H9 (cell line): ENCODE results near the gene GJD4. TPM values are rescaled to one million over a fixed set of nuclear protein-coding genes. Genes with fewer than 3 reads are reported as not detected.

Experiments
- DNase-seq: peaks from one replicate; pipeline ENCODE4 v3.0.0-alpha.2; 2017
- H2AFZ ChIP-seq: one replicate; pipeline ENCODE4 v1.6.1; 2013; ENCODE audit warnings: mild to moderate bottlenecking, low read length, control low read depth, moderate library complexity
- H2AK5ac ChIP-seq: 2 replicates; pipeline ENCODE4 v1.6.1; 2013; ENCODE audit warnings: low read length, control low read depth, mixed read lengths; ENCODE audit not compliant: insufficient read length
- H2BK120ac ChIP-seq: one replicate; pipeline ENCODE4 v1.6.1; 2013; ENCODE audit warnings: low read depth, mild to moderate bottlenecking, low read length, control low read depth, inconsistent platforms; ENCODE audit not compliant: poor library complexity, severe bottlenecking
- H2BK12ac ChIP-seq: 2 replicates; pipeline ENCODE4 v1.6.1; 2013; ENCODE audit warnings: low read length, control low read depth, mixed read lengths, low read depth; ENCODE audit not compliant: insufficient read length
- H2BK15ac ChIP-seq: 2 replicates; pipeline ENCODE4 v1.6.1; 2013; ENCODE audit warnings: low read depth, low read length, control low read depth
- H2BK20ac ChIP-seq: one replicate; pipeline ENCODE4 v1.6.1; 2013; ENCODE audit warnings: low read depth, mild to moderate bottlenecking, low read length, control low read depth, inconsistent platforms; ENCODE audit not compliant: poor library complexity, severe bottlenecking
- H2BK5ac ChIP-seq: 2 replicates; pipeline ENCODE4 v1.6.1; 2013; ENCODE audit warnings: low read length, control low read depth, mixed read lengths; ENCODE audit not compliant: insufficient read length
- H3K14ac ChIP-seq: 2 replicates; pipeline ENCODE4 v1.6.1; 2013; ENCODE audit warnings: low read length, control low read depth; ENCODE audit not compliant: insufficient read depth
- H3K18ac ChIP-seq: 2 replicates; pipeline ENCODE4 v1.6.1; 2013; ENCODE audit warnings: low read depth, mild to moderate bottlenecking, mixed read lengths, low read length, control low read depth; ENCODE audit not compliant: insufficient read length
- H3K23ac ChIP-seq: 2 replicates; pipeline ENCODE4 v1.6.1; 2013; ENCODE audit warnings: low read length, control low read depth, mixed read lengths, low read depth; ENCODE audit not compliant: insufficient read length
- H3K23me2 ChIP-seq: 2 replicates; pipeline ENCODE4 v1.6.1; 2013; ENCODE audit warnings: low read depth, mild to moderate bottlenecking, mixed read lengths, low read length, control low read depth; ENCODE audit not compliant: insufficient read length, poor library complexity, severe bottlenecking
- H3K27ac ChIP-seq: 2 replicates; pipeline ENCODE4 v1.5.1; 2013; ENCODE audit warnings: low read length, control low read depth, mixed read lengths, low read depth; ENCODE audit not compliant: insufficient read length
- H3K27me3 ChIP-seq: 2 replicates; pipeline ENCODE4 v1.6.1; 2013; ENCODE audit warnings: low read length, control low read depth, inconsistent platforms; ENCODE audit not compliant: insufficient read depth
- H3K4ac ChIP-seq: 2 replicates; pipeline ENCODE4 v1.6.1; 2013; ENCODE audit warnings: low read depth, mild to moderate bottlenecking, control low read depth, inconsistent platforms, low read length, moderate library complexity
- H3K4me1 ChIP-seq: 2 replicates; pipeline ENCODE4 v1.6.1; 2013; ENCODE audit warnings: low read length, control low read depth, inconsistent platforms; ENCODE audit not compliant: insufficient read depth
- H3K4me2 ChIP-seq: 2 replicates; pipeline ENCODE4 v1.6.1; 2013; ENCODE audit warnings: low read length, control low read depth, mixed read lengths; ENCODE audit not compliant: insufficient read length, insufficient read depth
- H3K56ac ChIP-seq: 2 replicates; pipeline ENCODE4 v1.6.1; 2013; ENCODE audit warnings: low read depth, mild to moderate bottlenecking, mixed read lengths, low read length, control low read depth; ENCODE audit not compliant: insufficient read length
- H3K79me1 ChIP-seq: 2 replicates; pipeline ENCODE4 v1.6.1; 2013; ENCODE audit warnings: low read depth, mild to moderate bottlenecking, moderate library complexity, low read length, control low read depth, inconsistent platforms; ENCODE audit not compliant: insufficient read depth, poor library complexity, severe bottlenecking
- H3K79me2 ChIP-seq: 2 replicates; pipeline ENCODE4 v1.6.1; 2013; ENCODE audit warnings: low read length, control low read depth, inconsistent platforms; ENCODE audit not compliant: insufficient read depth
- H3K9ac ChIP-seq: 2 replicates; pipeline ENCODE4 v1.6.1; 2013; ENCODE audit warnings: low read length, control low read depth, mixed read lengths; ENCODE audit not compliant: insufficient read length; ENCODE audit errors: extremely low read depth
- H3K9me3 ChIP-seq: one replicate; pipeline ENCODE4 v1.6.1; 2013; ENCODE audit warnings: low read depth, low read length, inconsistent platforms; ENCODE audit not compliant: control insufficient read depth
- H3T11ph ChIP-seq: one replicate; pipeline ENCODE4 v1.6.1; 2013; ENCODE audit warnings: mild to moderate bottlenecking, low read length, control low read depth, inconsistent platforms
- H4K20me1 ChIP-seq: one replicate; pipeline ENCODE4 v1.6.1; 2013; ENCODE audit not compliant: control insufficient read depth, insufficient read length, insufficient read depth
- H4K5ac ChIP-seq: 2 replicates; pipeline ENCODE4 v1.6.1; 2013; ENCODE audit warnings: low read depth, mild to moderate bottlenecking, mixed read lengths, low read length, control low read depth; ENCODE audit not compliant: insufficient read length
- H4K8ac ChIP-seq: replicated peaks from 2 replicates; pipeline ENCODE4 v1.6.1; 2013; ENCODE audit warnings: low read length, control low read depth, mixed read lengths, low read depth; ENCODE audit not compliant: insufficient read length
- H4K91ac ChIP-seq: 2 replicates; pipeline ENCODE4 v1.6.1; 2013; ENCODE audit warnings: low read depth, mild to moderate bottlenecking, moderate library complexity, mixed read lengths, low read length, control low read depth; ENCODE audit not compliant: insufficient read length
- H3K27ac Mint-ChIP-seq, 3 experiments: 2 replicates in 2 of 3; 3 replicates in 1 of 3; pipeline ENCODE4 v1.8.0; 2020 to 2021; ENCODE audit warnings: mixed read lengths in 3 of 3, mild to moderate bottlenecking in 1 of 3, moderate library complexity in 1 of 3
- H3K27me3 Mint-ChIP-seq: 2 replicates; pipeline ENCODE4 v1.8.0; 2021; ENCODE audit warnings: low read depth, mild to moderate bottlenecking, moderate library complexity, mixed read lengths
- H3K36me3 Mint-ChIP-seq, 3 experiments: 2 replicates in 2 of 3; 3 replicates in 1 of 3; pipeline ENCODE4 v1.8.0; 2020 to 2021; ENCODE audit warnings: low read depth in 3 of 3, mixed read lengths in 3 of 3; ENCODE audit not compliant: insufficient read depth in 1 of 3
- H3K4me1 Mint-ChIP-seq, 2 experiments: 2 replicates each; pipeline ENCODE4 v1.8.0; 2020; ENCODE audit warnings: mixed read lengths in 2 of 2
- H3K4me3 Mint-ChIP-seq, 2 experiments: 2 replicates in 1 of 2; 3 replicates in 1 of 2; pipeline ENCODE4 v1.8.0; 2020 to 2021; ENCODE audit warnings: mild to moderate bottlenecking in 2 of 2, mixed read lengths in 2 of 2, moderate library complexity in 1 of 2
- H3K9me3 Mint-ChIP-seq, 2 experiments: 2 replicates in 1 of 2; 3 replicates in 1 of 2; pipeline ENCODE4 v1.8.0; 2020; ENCODE audit warnings: mild to moderate bottlenecking in 2 of 2, mixed read lengths in 2 of 2, moderate library complexity in 1 of 2
- CTCF ChIP-seq: fragments of 200-600 bp; sonication (generic); conservative IDR thresholded peaks from 3 replicates; pipeline ENCODE4 v1.8.0; 2021; ENCODE audit warnings: antibody characterized with exemption, mild to moderate bottlenecking
- WGBS: extraction: QIAGEN DNeasy Blood & Tissue Kit; methylation state at CpG from one replicate; pipeline ENCODE4 v1.1.7; 2013; ENCODE audit warnings: missing lambda C conversion rate, low lambda C conversion rate, mixed read lengths; ENCODE audit not compliant: insufficient read length; ENCODE audit errors: extremely low coverage; 5-methylcytosine and 5-hydroxymethylcytosine counted together
- total RNA-seq: library from RNA; stranded (reverse); gene quantifications from 2 replicates; pipeline ENCODE4 v1.2.1, GENCODE V29; 2021

The GJD4 gene
- total RNA-seq, 1 experiment from 2014 or later: not detected

GRCh38 chr10:35559416-35559815 lies 45.7 kb upstream of the GJD4 start:
- no peaks in the 10 kb centered on the region for H3K9me3 ChIP-seq
- H3K4me2 ChIP-seq: no peak overlapping the region
- Mint-ChIP-seq H3K27ac (peak overlapping the region in 1 of 3 experiments; percentile 38; a peak in 1 of 7 replicates), H3K9me3 (no peaks in the 10 kb centered on the region), H3K4me3 (no peak overlapping the region), H3K27me3 (no peaks in the 10 kb centered on the region), H3K4me1 (peaks cover 4 to 6% of the 10 kb centered on the region in 2 experiments; a peak in 3 of 4 replicates), H3K36me3 (peaks cover 1 to 4% (median 2%) of the 10 kb centered on the region in 3 experiments; a peak in 6 of 7 replicates)
- no peak overlapping the region for H4K8ac ChIP-seq
- no peak overlapping the region for H2BK15ac ChIP-seq
- H3T11ph ChIP-seq: no peak overlapping the region
- TF ChIP-seq CTCF: no peak
- no peak overlapping the region for H2BK12ac ChIP-seq
- no peak overlapping the region for H3K23ac ChIP-seq
- H3K9ac ChIP-seq: no peak overlapping the region
- no peak overlapping the region for H2AK5ac ChIP-seq
- no CpG with 5 or more reads among the region's 5 CpGs for WGBS
- H4K20me1 ChIP-seq: no peaks in the 10 kb centered on the region
- no peak for DNase-seq
- H3K27me3 ChIP-seq: no peaks in the 10 kb centered on the region
- no peaks in the 10 kb centered on the region for H3K79me2 ChIP-seq
- H4K91ac ChIP-seq: no peak overlapping the region
- no peaks in the 10 kb centered on the region for H3K4me1 ChIP-seq
- H3K14ac ChIP-seq: no peak overlapping the region
- H2BK120ac ChIP-seq: no peak overlapping the region
- H3K23me2 ChIP-seq: no peaks in the 10 kb centered on the region
- H2BK20ac ChIP-seq: no peak overlapping the region
- H2AFZ ChIP-seq: no peak overlapping the region
- no peak overlapping the region for H4K5ac ChIP-seq
- no peak overlapping the region for H2BK5ac ChIP-seq
- no peak overlapping the region for H3K27ac ChIP-seq
- H3K79me1 ChIP-seq: no peaks in the 10 kb centered on the region
- H3K4ac ChIP-seq: no peak overlapping the region
- no peak overlapping the region for H3K56ac ChIP-seq
- H3K18ac ChIP-seq: no peak overlapping the region
